Esophagus squamous epithelium (tissue), 5 donors: ENCODE measurements around the gene CGNL1. TPM values are rescaled to one million over a fixed set of nuclear protein-coding genes. Genes with fewer than 3 reads are reported as not detected.

Experiments
- DNase-seq: peaks from one replicate; lab custom pipeline; 2025; lab: John Stamatoyannopoulos, UW
- H3K27ac ChIP-seq, 4 donors: fragments of 200-600 bp; sonication (generic); one replicate each; pipeline ENCODE4 v1.5.1; 2016 to 2019; ENCODE audit warnings: mild to moderate bottlenecking in 1 of 4
- H3K27me3 ChIP-seq, 4 donors: fragments of 200-600 bp; sonication (generic); 1 replicate in 3 of 4; 2 replicates in 1 of 4; pipeline versions ENCODE4 v1.5.1 to v1.6.0; 2017 to 2021; ENCODE audit warnings: antibody characterized with exemption in 1 of 4
- H3K36me3 ChIP-seq, 3 donors: fragments of 200-600 bp; sonication (generic); one replicate each; pipeline ENCODE4 v1.5.1; 2016 to 2019
- H3K4me1 ChIP-seq, 3 donors: fragments of 200-600 bp; sonication (generic); one replicate each; pipeline ENCODE4 v1.5.1; 2017 to 2019
- H3K4me3 ChIP-seq, 4 donors: fragments of 200-600 bp; sonication (generic); 1 replicate in 3 of 4; 2 replicates in 1 of 4; pipeline ENCODE4 v1.5.1; 2016 to 2019; ENCODE audit warnings: mild to moderate bottlenecking in 2 of 4, moderate library complexity in 1 of 4
- H3K9me3 ChIP-seq, 3 donors: fragments of 200-600 bp; sonication (generic); one replicate each; pipeline ENCODE4 v1.5.1; 2016 to 2019
- POLR2A ChIP-seq, 4 donors: fragments of 450-650 bp; IDR thresholded peaks; one replicate each; pipeline ENCODE4 v1.6.1; 2017; ENCODE audit warnings: antibody characterized with exemption in 4 of 4, mild to moderate bottlenecking in 4 of 4, moderate library complexity in 3 of 4
- WGBS, 2 donors: methylation state at CpG; one replicate each; pipeline ENCODE4 v1.1.5; 2018; 5-methylcytosine and 5-hydroxymethylcytosine counted together
- intact Hi-C: fragments of 100-400 bp; cut with DNase I; formaldehyde crosslinking; loops from one replicate; pipeline ENCODE4 v1.15.0; 2022
- total RNA-seq, 4 donors: library from RNA; depleted of rRNA; stranded (reverse); fragments of >200 nt; gene quantifications; one replicate each; pipeline ENCODE4 v1.1.0, GENCODE V29; 2016
- TF ChIP-seq, protein P1 (sequence below), 6 experiments: fragments of 450-650 bp in 4 of 6; fragments of 200-600 bp in 2 of 6; sonication (generic) in 2 of 6; IDR thresholded peaks; one replicate each; pipeline ENCODE4 v1.5.1; 2016 to 2019; ENCODE audit warnings: antibody characterized with exemption in 6 of 6, mild to moderate bottlenecking in 4 of 6, moderate library complexity in 4 of 6
- donor health status: DM: yes; HTN: yes; CAD: no.

Gene CGNL1
- total RNA-seq, 4 donors from 2014 or later, result 3.8 to 14.7 (median 8.8) TPM

- H3K27me3 ChIP-seq, result no peaks in the 10 kb centered on the region
- H3K4me3 ChIP-seq, result no peak overlapping the region
- no peaks in the 10 kb centered on the region for H3K4me1 ChIP-seq
- no peak overlapping the region for H3K27ac ChIP-seq
- DNase-seq, result no peak
- 29 to 60% methylated on average over 2 to 4 of the region's 4 CpGs for WGBS, 2 donors
- no peak for TF ChIP-seq POLR2A (IDR thresholded peaks at IDR 0.05)
- TF ChIP-seq, protein P1, sequence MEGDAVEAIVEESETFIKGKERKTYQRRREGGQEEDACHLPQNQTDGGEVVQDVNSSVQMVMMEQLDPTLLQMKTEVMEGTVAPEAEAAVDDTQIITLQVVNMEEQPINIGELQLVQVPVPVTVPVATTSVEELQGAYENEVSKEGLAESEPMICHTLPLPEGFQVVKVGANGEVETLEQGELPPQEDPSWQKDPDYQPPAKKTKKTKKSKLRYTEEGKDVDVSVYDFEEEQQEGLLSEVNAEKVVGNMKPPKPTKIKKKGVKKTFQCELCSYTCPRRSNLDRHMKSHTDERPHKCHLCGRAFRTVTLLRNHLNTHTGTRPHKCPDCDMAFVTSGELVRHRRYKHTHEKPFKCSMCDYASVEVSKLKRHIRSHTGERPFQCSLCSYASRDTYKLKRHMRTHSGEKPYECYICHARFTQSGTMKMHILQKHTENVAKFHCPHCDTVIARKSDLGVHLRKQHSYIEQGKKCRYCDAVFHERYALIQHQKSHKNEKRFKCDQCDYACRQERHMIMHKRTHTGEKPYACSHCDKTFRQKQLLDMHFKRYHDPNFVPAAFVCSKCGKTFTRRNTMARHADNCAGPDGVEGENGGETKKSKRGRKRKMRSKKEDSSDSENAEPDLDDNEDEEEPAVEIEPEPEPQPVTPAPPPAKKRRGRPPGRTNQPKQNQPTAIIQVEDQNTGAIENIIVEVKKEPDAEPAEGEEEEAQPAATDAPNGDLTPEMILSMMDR (IDR thresholded peaks at IDR 0.05), result no peak
- no peaks in the 10 kb centered on the region for H3K36me3 ChIP-seq
- no peaks in the 10 kb centered on the region for H3K9me3 ChIP-seq
- intact Hi-C loops, result no loop called here
These were observed 8.7 kb upstream of the CGNL1 start for GRCh38 chr15:57367556-57367955.

DNA sequence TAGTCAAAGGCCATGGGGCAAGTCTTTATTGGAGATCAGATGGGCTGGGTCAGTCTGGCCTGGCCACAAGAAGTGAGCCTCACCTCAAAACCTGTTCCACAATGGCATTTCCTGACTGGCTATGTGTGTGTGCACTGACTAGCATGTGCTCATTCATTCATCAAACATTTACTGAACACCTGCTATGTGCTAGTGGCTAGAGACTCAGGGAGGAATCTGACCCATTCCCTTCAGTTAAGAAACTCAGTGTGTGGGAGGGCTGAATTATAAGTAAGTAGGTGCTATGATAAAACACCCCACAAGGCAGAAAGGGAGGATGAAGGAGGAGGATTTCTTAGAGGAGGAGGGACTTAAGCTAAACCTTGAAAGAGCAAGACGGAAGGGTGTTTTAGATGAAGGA, 5.4 kb upstream of the CGNL1 start:
- no peak for TF ChIP-seq POLR2A (IDR thresholded peaks at IDR 0.05)
- TF ChIP-seq, protein P1 (IDR thresholded peaks at IDR 0.05), result no peak
- DNase-seq, result no peak
- Histone ChIP-seq H3K27ac (no peak overlapping the region), H3K4me3 (no peak overlapping the region), H3K36me3 (no peaks in the 10 kb centered on the region), H3K9me3 (no peaks in the 10 kb centered on the region), H3K4me1 (peaks cover 0 to 1% (median 0%) of the 10 kb centered on the region in 3 donors), H3K27me3 (peaks cover 0 to 14% (median 0%) of the 10 kb centered on the region in 4 donors)
- intact Hi-C loops, result no loop called here
- 83 to 100% methylated on average over 1 of the region's 1 CpG for WGBS, 2 donors

GRCh38 chr15:57373251-57373881, 2.9 kb upstream of the CGNL1 start:
- Histone ChIP-seq H3K4me1 (peaks cover 3 to 20% (median 7%) of the 10 kb centered on the region in 3 donors), H3K36me3 (no peaks in the 10 kb centered on the region), H3K27me3 (peaks cover 0 to 34% (median 0%) of the 10 kb centered on the region in 4 donors), H3K9me3 (no peaks in the 10 kb centered on the region), H3K27ac (no peak overlapping the region), H3K4me3 (no peak overlapping the region)
- WGBS, 2 donors, result 78 to 88% methylated on average over 4 of the region's 4 CpGs
- intact Hi-C loops, result no loop called here
- no peak for TF ChIP-seq POLR2A (IDR thresholded peaks at IDR 0.05)
- TF ChIP-seq, protein P1 (IDR thresholded peaks at IDR 0.05), result no peak
- no peak for DNase-seq

DNA sequence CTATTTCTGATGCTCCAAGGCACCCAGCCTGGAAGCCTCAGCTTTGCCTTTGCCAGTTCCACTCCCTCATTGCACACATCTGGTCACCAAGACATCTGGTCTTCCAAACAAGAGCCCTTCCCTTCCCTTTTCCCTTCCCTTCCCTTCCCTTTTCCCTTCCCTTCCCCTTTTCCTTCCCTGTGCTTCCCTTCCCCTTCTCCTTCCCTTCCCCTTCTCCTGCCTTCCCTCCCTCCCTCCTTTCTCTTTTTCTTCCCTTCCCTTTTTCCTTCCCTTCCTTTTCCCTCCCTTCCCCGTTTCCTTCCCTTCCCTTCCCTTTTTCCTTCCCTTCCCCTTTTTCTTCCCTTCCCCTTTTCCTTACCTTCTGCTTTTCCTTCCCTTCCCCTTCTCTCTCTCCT, 2.4 kb upstream of the CGNL1 start:
- Histone ChIP-seq H3K9me3 (no peaks in the 10 kb centered on the region), H3K36me3 (no peaks in the 10 kb centered on the region), H3K27ac (no peak overlapping the region), H3K4me3 (no peak overlapping the region), H3K4me1 (peaks cover 3 to 20% (median 7%) of the 10 kb centered on the region in 3 donors), H3K27me3 (peaks cover 0 to 39% (median 0%) of the 10 kb centered on the region in 4 donors)
- no peak for DNase-seq
- intact Hi-C loops, result no loop called here
- TF ChIP-seq POLR2A (IDR thresholded peaks at IDR 0.05), result no peak
- TF ChIP-seq, protein P1 (IDR thresholded peaks at IDR 0.05), result no peak
- WGBS, 2 donors, result 71 to 79% methylated on average over 1 of the region's 1 CpG

- Histone ChIP-seq H3K4me3 (peak overlapping the region; percentile 52 to 85 (median 64)), H3K27me3 (peaks cover 0 to 47% (median 0%) of the 10 kb centered on the region in 4 donors), H3K9me3 (no peaks in the 10 kb centered on the region), H3K4me1 (peaks cover 3 to 20% (median 7%) of the 10 kb centered on the region in 3 donors), H3K36me3 (no peaks in the 10 kb centered on the region), H3K27ac (peak overlapping the region; percentile 39 to 66 (median 42))
- TF ChIP-seq POLR2A (IDR thresholded peaks at IDR 0.05), result no peak
- TF ChIP-seq, protein P1 (IDR thresholded peaks at IDR 0.05), result no peak
- WGBS, 2 donors, result 10 to 15% methylated on average over 18 to 20 of the region's 48 CpGs
- intact Hi-C loops, result no loop called here
- DNase-seq, result no peak
These were observed 582 bp downstream of the CGNL1 start for GRCh38 chr15:57376696-57377477.
